Measurements from ENCODE around the gene PPP2R5D.

DNA sequence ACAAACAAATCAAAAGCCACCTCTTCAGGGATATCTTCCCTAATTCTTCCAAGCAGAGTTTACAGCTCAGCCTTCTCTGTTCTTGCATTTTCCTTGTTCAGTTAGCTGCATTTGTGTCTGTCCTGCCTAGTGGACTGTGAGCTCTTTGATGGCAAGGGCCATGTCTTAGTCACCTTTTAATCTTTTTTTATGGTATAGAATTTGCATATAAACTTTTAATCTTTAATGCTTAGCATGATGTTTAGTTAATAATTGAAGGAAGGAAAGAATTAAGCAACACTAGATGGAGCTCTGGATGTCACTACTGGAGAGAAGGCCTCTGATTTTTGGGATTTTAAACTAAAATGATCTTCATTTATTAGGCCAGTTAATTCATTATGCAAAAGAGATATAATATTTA is 12.1 kb downstream of the PPP2R5D start:
- TF ChIP-seq TARDBP (IDR thresholded peaks at IDR 0.05) (no peak), HDGF (IDR thresholded peaks at IDR 0.05) (no peak), TAF1 (IDR thresholded peaks at IDR 0.05; ENCODE audit: control insufficient read depth, extremely low read depth, insufficient read depth, low read length, severe bottlenecking) (no peak), ZNF76 (CRISPR knock-in tag; IDR thresholded peaks at IDR 0.05; ENCODE audit: borderline replicate concordance) (no peak), SNRNP70 (optimal IDR thresholded peaks at IDR 0.05; ENCODE audit: low read depth, low read length) (no peak)
- TF ChIP-seq, protein P1, sequence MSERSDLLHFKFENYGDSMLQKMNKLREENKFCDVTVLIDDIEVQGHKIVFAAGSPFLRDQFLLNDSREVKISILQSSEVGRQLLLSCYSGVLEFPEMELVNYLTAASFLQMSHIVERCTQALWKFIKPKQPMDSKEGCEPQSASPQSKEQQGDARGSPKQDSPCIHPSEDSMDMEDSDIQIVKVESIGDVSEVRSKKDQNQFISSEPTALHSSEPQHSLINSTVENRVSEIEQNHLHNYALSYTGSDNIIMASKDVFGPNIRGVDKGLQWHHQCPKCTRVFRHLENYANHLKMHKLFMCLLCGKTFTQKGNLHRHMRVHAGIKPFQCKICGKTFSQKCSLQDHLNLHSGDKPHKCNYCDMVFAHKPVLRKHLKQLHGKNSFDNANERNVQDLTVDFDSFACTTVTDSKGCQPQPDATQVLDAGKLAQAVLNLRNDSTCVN (CRISPR knock-in tag; IDR thresholded peaks at IDR 0.05), result no peak

All from K562 (cell line).